DMS 273 (cell line): ENCODE data around the gene NFATC2IP.
"Not testable (repeated sequence)": the region's sequence is repeated elsewhere in the genome, so short reads cannot be mapped to it uniquely, and the experiment has no call there.

ENCODE experiments used
- DNase-seq: peaks from one replicate; lab custom pipeline; 2025; ENCODE audit not compliant: unreplicated experiment; lab: John Stamatoyannopoulos, UW

The NFATC2IP gene

GRCh38 chr16:28925386-28926228 is 25.1 kb upstream of the NFATC2IP start:
- DNase-seq = peak; percentile 91

GRCh38 chr16:28926284-28926683 is 24.5 kb upstream of the NFATC2IP start:
- DNase-seq = not testable (repeated sequence)

GRCh38 chr16:28927815-28928214 is 22.9 kb upstream of the NFATC2IP start:
- DNase-seq = no peak

GRCh38 chr16:28930203-28930602 is 20.5 kb upstream of the NFATC2IP start:
- DNase-seq = no peak

GRCh38 chr16:28930652-28931051 is 20.1 kb upstream of the NFATC2IP start:
- no peak for DNase-seq

- DNase-seq = no peak
These were observed 18.9 kb upstream of the NFATC2IP start, which contains the start of gene CD19 for GRCh38 chr16:28931801-28932225. Gene CD19 (plus strand): TSS chr16:28931971. CDS start chr16:28932001, 30 bp downstream.

- peak; percentile 47 for DNase-seq
These were observed 18.2 kb upstream of the NFATC2IP start for GRCh38 chr16:28932339-28933141.

GRCh38 chr16:28933171-28933570 is 17.6 kb upstream of the NFATC2IP start:
- no peak for DNase-seq

- no peak for DNase-seq
These were observed 15.4 kb upstream of the NFATC2IP start for GRCh38 chr16:28935346-28935745.

- peak; percentile 70 for DNase-seq
These were observed 14.6 kb upstream of the NFATC2IP start for GRCh38 chr16:28935924-28936783.

GRCh38 chr16:28936784-28937155 is 14.0 kb upstream of the NFATC2IP start:
- DNase-seq = no peak

- DNase-seq = no peak
These were observed 13.4 kb upstream of the NFATC2IP start for GRCh38 chr16:28937222-28937876.

- no peak for DNase-seq
These were observed 12.0 kb upstream of the NFATC2IP start for GRCh38 chr16:28938721-28939120.

GRCh38 chr16:28939825-28940224 is 10.9 kb upstream of the NFATC2IP start:
- DNase-seq = not testable (repeated sequence)

- DNase-seq = peak; percentile 40
These were observed 7.5 kb upstream of the NFATC2IP start for GRCh38 chr16:28943281-28943680.

GRCh38 chr16:28946681-28947080 is 4.1 kb upstream of the NFATC2IP start:
- DNase-seq = no peak

GRCh38 chr16:28951410-28951943 is 740 bp downstream of the NFATC2IP start:
- no peak for DNase-seq

- DNase-seq = no peak
These were observed 7.5 kb downstream of the NFATC2IP start for GRCh38 chr16:28958216-28958615.

- no peak for DNase-seq
These were observed 8.1 kb downstream of the NFATC2IP start for GRCh38 chr16:28958836-28959235.

GRCh38 chr16:28964072-28964471 is 13.3 kb downstream of the NFATC2IP start:
- DNase-seq = no peak
